OCI-LY7 (cell line): ENCODE data around the gene PBLD. TPM values are rescaled to one million over a fixed set of nuclear protein-coding genes. Genes with fewer than 3 reads are reported as not detected.

ENCODE experiments used
- BruUV-seq: library from RNA; stranded (reverse); fragments of 400-500 nt; replicated peaks from 2 replicates; lab custom pipeline; 2021; lab: Mats Ljungman, UMichigan
- CTCF ChIA-PET: fragments of 300-600 bp; sonication (Branson Sonifier 250); formaldehyde crosslinking; loops from one replicate; lab custom pipeline; 2022; ENCODE audit warnings: antibody characterized with exemption; ENCODE audit not compliant: unreplicated experiment; lab: Charles Lee
- POLR2A ChIA-PET: fragments of 300-600 bp; sonication (Branson Sonifier 250); formaldehyde crosslinking; loops from one replicate; lab custom pipeline; 2022; ENCODE audit warnings: antibody characterized with exemption; lab: Charles Lee
- DNase-seq: peaks from one replicate; pipeline ENCODE4 v3.0.0-alpha.2; 2015; ENCODE audit warnings: low spot score
- H2AFZ ChIP-seq: fragments of 200-600 bp; sonication (generic), shearing (Covaris generic); 2 replicates; pipeline ENCODE4 v1.6.1; 2014; ENCODE audit warnings: mild to moderate bottlenecking, antibody characterized with exemption, low read length, moderate library complexity
- H3K27ac ChIP-seq: fragments of 200-600 bp; sonication (generic); 2 replicates; pipeline ENCODE4 v1.5.1; 2014; ENCODE audit warnings: mixed run types, low read depth, mild to moderate bottlenecking, moderate library complexity, low read length, inconsistent platforms; ENCODE audit not compliant: poor library complexity, severe bottlenecking
- H3K36me3 ChIP-seq: fragments of 200-600 bp; sonication (generic); 2 replicates; pipeline ENCODE4 v1.6.1; 2014; ENCODE audit warnings: mild to moderate bottlenecking, antibody characterized with exemption, low read length, moderate library complexity, mixed read lengths; ENCODE audit not compliant: insufficient read depth
- H3K4me1 ChIP-seq: fragments of 200-600 bp; sonication (generic); 2 replicates; pipeline ENCODE4 v1.5.1; 2014; ENCODE audit warnings: mild to moderate bottlenecking, low read length; ENCODE audit not compliant: insufficient read depth, poor library complexity, severe bottlenecking
- H3K4me2 ChIP-seq: fragments of 200-600 bp; sonication (generic); 2 replicates; pipeline ENCODE4 v1.6.1; 2014; ENCODE audit warnings: mild to moderate bottlenecking, low read length
- H3K4me3 ChIP-seq: fragments of 200-600 bp; sonication (generic); 2 replicates; pipeline ENCODE4 v1.5.1; 2014; ENCODE audit warnings: mild to moderate bottlenecking, low read depth, low read length; ENCODE audit not compliant: poor library complexity, severe bottlenecking
- H3K79me2 ChIP-seq: fragments of 200-600 bp; sonication (generic); 2 replicates; pipeline ENCODE4 v1.6.1; 2016; ENCODE audit warnings: low read depth, mild to moderate bottlenecking, low read length, moderate library complexity, mixed read lengths; ENCODE audit not compliant: insufficient read depth
- H3K9me2 ChIP-seq: fragments of 200-600 bp; sonication (generic); 2 replicates; pipeline ENCODE4 v1.6.1; 2016; ENCODE audit warnings: mild to moderate bottlenecking, low read length, mixed read lengths; ENCODE audit not compliant: insufficient read depth
- H3K9me3 ChIP-seq: fragments of 200-600 bp; sonication (generic); 2 replicates; pipeline ENCODE4 v1.6.1; 2014; ENCODE audit warnings: mild to moderate bottlenecking, mixed run types, low read length, mixed read lengths
- H4K20me1 ChIP-seq: fragments of 200-600 bp; sonication (generic); 2 replicates; pipeline ENCODE4 v1.6.1; 2014; ENCODE audit warnings: mild to moderate bottlenecking, antibody characterized with exemption, low read length, moderate library complexity, mixed read lengths; ENCODE audit not compliant: insufficient read depth
- EZH2phosphoT487 ChIP-seq: fragments of 200-600 bp; sonication (generic); IDR thresholded peaks from 2 replicates; pipeline ENCODE4 v1.6.1; 2018; ENCODE audit warnings: low read depth, borderline replicate concordance, mild to moderate bottlenecking, mixed run types, antibody characterized with exemption, low read length, moderate library complexity, mixed read lengths
- intact Hi-C: fragments of 100-400 bp; cut with micrococcal nuclease; formaldehyde crosslinking; loops from one replicate; pipeline ENCODE4 v1.10.0; 2022; ENCODE audit not compliant: unreplicated experiment
- total RNA-seq, 2 experiments: library from RNA; depleted of rRNA in 1 of 2; stranded (reverse); fragments of >200 nt in 1 of 2; shearing (Covaris generic) in 1 of 2; gene quantifications; 2 replicates each; pipeline ENCODE4 v1.2.3, GENCODE V29; 2014 to 2022
- TF ChIP-seq, protein P1 (sequence below): fragments of 200-600 bp; sonication (generic); conservative IDR thresholded peaks from 2 replicates; pipeline ENCODE4 v1.5.1; 2014; ENCODE audit warnings: mild to moderate bottlenecking, antibody characterized with exemption, low read length, moderate library complexity, mixed read lengths

Gene PBLD
- total RNA-seq, 2 experiments from 2014 or later, result 3.1 to 5.9 TPM

DNA sequence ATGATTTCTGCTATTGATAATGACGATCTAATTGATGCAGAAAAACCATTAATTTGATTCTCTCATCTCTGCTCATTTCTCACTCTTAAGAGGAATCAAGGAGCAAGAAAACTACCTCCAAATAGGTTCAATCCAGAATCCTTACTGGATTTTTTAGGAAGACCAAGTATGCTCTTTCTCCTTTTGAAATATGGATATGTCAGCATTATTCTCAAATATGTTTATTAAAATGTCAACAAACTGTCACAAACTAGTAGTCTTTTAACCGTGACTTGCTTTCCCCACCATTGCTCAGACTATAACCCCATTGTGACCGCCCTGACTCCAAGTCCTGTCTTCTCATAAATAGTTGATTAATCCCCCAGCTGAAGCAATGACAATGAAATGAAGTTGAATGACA is 99.7 kb downstream of the PBLD start:
- Histone ChIP-seq H3K36me3 (no peaks in the 10 kb centered on the region), H3K4me1 (peaks cover 14% of the 10 kb centered on the region), H3K4me3 (no peak overlapping the region), H4K20me1 (no peaks in the 10 kb centered on the region), H3K4me2 (no peak overlapping the region), H3K9me2 (no peaks in the 10 kb centered on the region), H3K9me3 (no peaks in the 10 kb centered on the region), H2AFZ (no peak overlapping the region), H3K27ac (no peak overlapping the region), H3K79me2 (no peaks in the 10 kb centered on the region)
- TF ChIP-seq, protein P1, sequence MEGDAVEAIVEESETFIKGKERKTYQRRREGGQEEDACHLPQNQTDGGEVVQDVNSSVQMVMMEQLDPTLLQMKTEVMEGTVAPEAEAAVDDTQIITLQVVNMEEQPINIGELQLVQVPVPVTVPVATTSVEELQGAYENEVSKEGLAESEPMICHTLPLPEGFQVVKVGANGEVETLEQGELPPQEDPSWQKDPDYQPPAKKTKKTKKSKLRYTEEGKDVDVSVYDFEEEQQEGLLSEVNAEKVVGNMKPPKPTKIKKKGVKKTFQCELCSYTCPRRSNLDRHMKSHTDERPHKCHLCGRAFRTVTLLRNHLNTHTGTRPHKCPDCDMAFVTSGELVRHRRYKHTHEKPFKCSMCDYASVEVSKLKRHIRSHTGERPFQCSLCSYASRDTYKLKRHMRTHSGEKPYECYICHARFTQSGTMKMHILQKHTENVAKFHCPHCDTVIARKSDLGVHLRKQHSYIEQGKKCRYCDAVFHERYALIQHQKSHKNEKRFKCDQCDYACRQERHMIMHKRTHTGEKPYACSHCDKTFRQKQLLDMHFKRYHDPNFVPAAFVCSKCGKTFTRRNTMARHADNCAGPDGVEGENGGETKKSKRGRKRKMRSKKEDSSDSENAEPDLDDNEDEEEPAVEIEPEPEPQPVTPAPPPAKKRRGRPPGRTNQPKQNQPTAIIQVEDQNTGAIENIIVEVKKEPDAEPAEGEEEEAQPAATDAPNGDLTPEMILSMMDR, result no peak
- no peak for TF ChIP-seq EZH2phosphoT487
- ChIA-PET CTCF (no interaction called here), POLR2A (no interaction called here)
- no peak for DNase-seq
- intact Hi-C loops, result loop anchor here (5.0 kb wide), 1 partner anchor 69 kb away; no protein-coding TSS in a partner anchor
- no TSS peak for BruUV-seq

Other genes starting within 250 kb of the PBLD start
- gene MYPN, start 223.4 kb downstream of the PBLD start, total RNA-seq (2014; rRNA removed; shearing (Covaris generic)), result 0.06 TPM in 1 of 2 replicates, not detected in the other
- not detected in 2 replicates for gene MYPN, start 223.4 kb downstream of the PBLD start, total RNA-seq (2022)
- 0.57 and 2.4 TPM in 2 replicates for gene ATOH7, start 100.8 kb downstream of the PBLD start, total RNA-seq (2014; rRNA removed; shearing (Covaris generic))
- gene ATOH7, start 100.8 kb downstream of the PBLD start, total RNA-seq (2022), result 0.21 TPM in 1 of 2 replicates, not detected in the other
- gene HNRNPH3, start 864 bp downstream of the PBLD start, total RNA-seq (2014; rRNA removed; shearing (Covaris generic)), result 30.8 and 69.2 TPM in 2 replicates
- 241 and 261 TPM in 2 replicates for gene HNRNPH3, start 864 bp downstream of the PBLD start, total RNA-seq (2022)
- 16.6 and 17.4 TPM in 2 replicates for gene RUFY2, start 74.3 kb upstream of the PBLD start, total RNA-seq (2014; rRNA removed; shearing (Covaris generic))
- 16.3 and 23.0 TPM in 2 replicates for gene RUFY2, start 74.3 kb upstream of the PBLD start, total RNA-seq (2022)
- 35.9 and 42.1 TPM in 2 replicates for gene DNA2, start 139.0 kb upstream of the PBLD start, total RNA-seq (2014; rRNA removed; shearing (Covaris generic))
- gene DNA2, start 139.0 kb upstream of the PBLD start, total RNA-seq (2022), result 51.2 and 60.7 TPM in 2 replicates
- 7.1 and 15.4 TPM in 2 replicates for gene SLC25A16, start 194.6 kb upstream of the PBLD start, total RNA-seq (2014; rRNA removed; shearing (Covaris generic))
- gene SLC25A16, start 194.6 kb upstream of the PBLD start, total RNA-seq (2022), result 20.9 and 25.7 TPM in 2 replicates
- 3.0 and 3.3 TPM in 2 replicates for gene TET1, start 227.4 kb upstream of the PBLD start, total RNA-seq (2014; rRNA removed; shearing (Covaris generic))
- 3.4 and 3.8 TPM in 2 replicates for gene TET1, start 227.4 kb upstream of the PBLD start, total RNA-seq (2022)